ENCODE data around the gene MCM6. TPM values are rescaled to one million over a fixed set of nuclear protein-coding genes. Genes with fewer than 3 reads are reported as not detected.

The MCM6 gene
- total and polyA plus RNA-seq, 8 donors: 1.8 to 41.1 (median 8.5) TPM

GRCh38 chr2:135845997-135846396 is 30.2 kb downstream of the MCM6 start:
- intact Hi-C loops (cut with DNase I; ENCODE audit: low total_unique reads): no loop called here
- Histone ChIP-seq H3K4me1 (no peaks in the 10 kb centered on the region), H3K27ac (no peak overlapping the region), H3K9me3 (no peaks in the 10 kb centered on the region), H3K27me3 (no peaks in the 10 kb centered on the region), H3K36me3 (peaks cover 6 to 90% (median 86%) of the 10 kb centered on the region in 4 donors), H3K4me3 (no peak overlapping the region)
- no peak for TF ChIP-seq EP300 (IDR thresholded peaks at IDR 0.05)
- no peak for TF ChIP-seq POLR2AphosphoS5 (IDR thresholded peaks at IDR 0.05)
- no peak for TF ChIP-seq POLR2A (IDR thresholded peaks at IDR 0.05)
- no peak for TF ChIP-seq CTCF (IDR thresholded peaks at IDR 0.05)
- 86 to 92% (median 90%) methylated on average over 5 of the region's 5 CpGs for WGBS, 5 donors
- DNase-seq: no peak

- intact Hi-C loops (cut with DNase I; ENCODE audit: low total_unique reads): no loop called here
- WGBS, 5 donors: 90 to 98% (median 95%) methylated on average over 3 of the region's 3 CpGs
- H3K27me3 ChIP-seq: no peaks in the 10 kb centered on the region
- H3K36me3 ChIP-seq: peaks cover 6 to 82% (median 78%) of the 10 kb centered on the region in 4 donors
- no peak overlapping the region for H3K27ac ChIP-seq
- no peak for DNase-seq
- no peak for TF ChIP-seq POLR2A (IDR thresholded peaks at IDR 0.05)
- no peak for TF ChIP-seq CTCF (IDR thresholded peaks at IDR 0.05)
- TF ChIP-seq POLR2AphosphoS5 (IDR thresholded peaks at IDR 0.05): no peak
- TF ChIP-seq EP300 (IDR thresholded peaks at IDR 0.05): no peak
- peaks cover 0 to 2% (median 0%) of the 10 kb centered on the region in 4 donors for H3K4me1 ChIP-seq
- no peaks in the 10 kb centered on the region for H3K9me3 ChIP-seq
- H3K4me3 ChIP-seq: no peak overlapping the region
Observed at GRCh38 chr2:135845257-135845656, 31.0 kb downstream of the MCM6 start.

- no peak overlapping the region for H3K27ac ChIP-seq
- H3K4me3 ChIP-seq: no peak overlapping the region
- no peak for DNase-seq
- WGBS, 5 donors: 77 to 85% (median 83%) methylated on average over 12 of the region's 12 CpGs
- peaks cover 6 to 74% (median 72%) of the 10 kb centered on the region in 4 donors for H3K36me3 ChIP-seq
- TF ChIP-seq EP300 (IDR thresholded peaks at IDR 0.05) (no peak), CTCF (IDR thresholded peaks at IDR 0.05) (no peak), POLR2AphosphoS5 (IDR thresholded peaks at IDR 0.05) (no peak), POLR2A (IDR thresholded peaks at IDR 0.05) (no peak)
- no peaks in the 10 kb centered on the region for H3K9me3 ChIP-seq
- H3K27me3 ChIP-seq: no peaks in the 10 kb centered on the region
- intact Hi-C loops (cut with DNase I; ENCODE audit: low total_unique reads): no loop called here
- H3K4me1 ChIP-seq: peaks cover 0 to 10% (median 0%) of the 10 kb centered on the region in 4 donors
Observed at GRCh38 chr2:135844301-135844895, 31.8 kb downstream of the MCM6 start.

GRCh38 chr2:135843671-135844070 is 32.6 kb downstream of the MCM6 start:
- H3K27ac ChIP-seq: no peak overlapping the region
- H3K27me3 ChIP-seq: no peaks in the 10 kb centered on the region
- H3K9me3 ChIP-seq: no peaks in the 10 kb centered on the region
- 94 to 97% (median 96%) methylated on average over 3 of the region's 3 CpGs for WGBS, 5 donors
- no peak for TF ChIP-seq POLR2AphosphoS5 (IDR thresholded peaks at IDR 0.05)
- TF ChIP-seq CTCF (IDR thresholded peaks at IDR 0.05): no peak
- no peak for TF ChIP-seq EP300 (IDR thresholded peaks at IDR 0.05)
- TF ChIP-seq POLR2A (IDR thresholded peaks at IDR 0.05): no peak
- intact Hi-C loops (cut with DNase I; ENCODE audit: low total_unique reads): no loop called here
- DNase-seq: no peak
- H3K36me3 ChIP-seq: peaks cover 6 to 67% (median 65%) of the 10 kb centered on the region in 4 donors
- H3K4me3 ChIP-seq: no peak overlapping the region
- peaks cover 0 to 10% (median 0%) of the 10 kb centered on the region in 4 donors for H3K4me1 ChIP-seq
